ENCODE results near the gene DCTPP1.

GRCh38 chr16:30474074-30474452 is 44.2 kb upstream of the DCTPP1 start:
- TF ChIP-seq CTCF (IDR thresholded peaks at IDR 0.05; ENCODE audit: poor library complexity, severe bottlenecking): no peak
- TF ChIP-seq EP300 (conservative IDR thresholded peaks at IDR 0.05; ENCODE audit: poor library complexity, severe bottlenecking): no peak
- TF ChIP-seq EZH2 (IDR thresholded peaks at IDR 0.05; ENCODE audit: borderline replicate concordance, insufficient read depth, low read length, poor library complexity, severe bottlenecking): no peak
- TF ChIP-seq POLR2AphosphoS5 (IDR thresholded peaks at IDR 0.05): no peak
- TF ChIP-seq TAF1 (IDR thresholded peaks at IDR 0.05; ENCODE audit: low read depth): no peak
- TF ChIP-seq SMC3 (conservative IDR thresholded peaks at IDR 0.05; ENCODE audit: poor library complexity): no peak
- no peak for TF ChIP-seq MXI1 (conservative IDR thresholded peaks at IDR 0.05; ENCODE audit: poor library complexity, severe bottlenecking)
